A673 (cell line): Measurements from ENCODE around the gene CYB5A. TPM values are rescaled to one million over a fixed set of nuclear protein-coding genes. Genes with fewer than 3 reads are reported as not detected.

ENCODE experiments used
- BruUV-seq: library from RNA; stranded (reverse); fragments of 400-500 nt; replicated peaks from 2 replicates; lab custom pipeline; 2021; lab: Mats Ljungman, UMichigan
- CTCF ChIA-PET: fragments of 300-600 bp; sonication (Branson Sonifier 250); formaldehyde crosslinking; loops from one replicate; lab custom pipeline; 2022; ENCODE audit warnings: antibody characterized with exemption; lab: Charles Lee
- POLR2A ChIA-PET: fragments of 300-600 bp; sonication (Branson Sonifier 250); formaldehyde crosslinking; loops from one replicate; lab custom pipeline; 2022; ENCODE audit warnings: antibody characterized with exemption; ENCODE audit not compliant: low non-redundant PET; lab: Charles Lee
- DNase-seq: peaks from one replicate; pipeline ENCODE4 v3.0.0-alpha.2; 2015; ENCODE audit warnings: low spot score
- H3K27ac ChIP-seq: fragments of 200-600 bp; sonication (generic); 2 replicates; pipeline ENCODE4 v1.5.1; 2016; ENCODE audit warnings: mixed run types, low read depth, mild to moderate bottlenecking, mixed read lengths, antibody characterized with exemption, low read length; ENCODE audit not compliant: poor library complexity, severe bottlenecking
- H3K27me3 ChIP-seq: fragments of 200-600 bp; sonication (generic); replicated peaks from 2 replicates; pipeline ENCODE4 v1.6.1; 2017; ENCODE audit warnings: mixed run types, low read depth, mild to moderate bottlenecking, mixed read lengths, antibody characterized with exemption, low read length; ENCODE audit not compliant: insufficient read depth, poor library complexity
- H3K36me3 ChIP-seq: fragments of 200-600 bp; sonication (generic); 2 replicates; pipeline ENCODE4 v1.6.1; 2016; ENCODE audit warnings: mixed run types, mild to moderate bottlenecking, mixed read lengths, antibody characterized with exemption, low read length; ENCODE audit not compliant: insufficient read depth, poor library complexity, severe bottlenecking
- H3K4me1 ChIP-seq: fragments of 200-600 bp; sonication (generic); 2 replicates; pipeline ENCODE4 v1.6.1; 2017; ENCODE audit warnings: mixed run types, mild to moderate bottlenecking, mixed read lengths, antibody characterized with exemption, low read length; ENCODE audit not compliant: insufficient read depth, poor library complexity, severe bottlenecking
- H3K4me3 ChIP-seq: fragments of 200-600 bp; sonication (generic); 2 replicates; pipeline ENCODE4 v1.5.1; 2016; ENCODE audit warnings: low read depth, mixed run types, mild to moderate bottlenecking, mixed read lengths, low read length; ENCODE audit not compliant: poor library complexity, severe bottlenecking
- H3K9me3 ChIP-seq: fragments of 200-600 bp; sonication (generic); 2 replicates; pipeline ENCODE4 v1.6.1; 2016; ENCODE audit warnings: mixed run types, low read depth, mild to moderate bottlenecking, mixed read lengths, antibody characterized with exemption, low read length; ENCODE audit not compliant: poor library complexity, severe bottlenecking
- EZH2 ChIP-seq: fragments of 200-600 bp; sonication (generic); IDR thresholded peaks from 2 replicates; pipeline ENCODE4 v1.6.1; 2017; ENCODE audit warnings: borderline replicate concordance, low read depth, mild to moderate bottlenecking, mixed read lengths, antibody characterized with exemption, low read length; ENCODE audit not compliant: poor library complexity, severe bottlenecking
- intact Hi-C: fragments of 100-400 bp; cut with micrococcal nuclease; formaldehyde crosslinking; loops from one replicate; pipeline ENCODE4 v1.10.0; 2022; ENCODE audit not compliant: unreplicated experiment
- total RNA-seq: library from RNA; stranded (reverse); gene quantifications from 2 replicates; pipeline ENCODE4 v1.2.3, GENCODE V29; 2021
- TF ChIP-seq, protein P1 (sequence below): fragments of 300-800, 200-600 bp; sonication (generic); conservative IDR thresholded peaks from 2 replicates; pipeline ENCODE4 v1.5.1; 2017; ENCODE audit warnings: low read depth, mild to moderate bottlenecking, antibody characterized with exemption, low read length, moderate library complexity, mixed read lengths

The CYB5A gene
- total RNA-seq, 1 experiment from 2014 or later: 38.7 TPM

DNA sequence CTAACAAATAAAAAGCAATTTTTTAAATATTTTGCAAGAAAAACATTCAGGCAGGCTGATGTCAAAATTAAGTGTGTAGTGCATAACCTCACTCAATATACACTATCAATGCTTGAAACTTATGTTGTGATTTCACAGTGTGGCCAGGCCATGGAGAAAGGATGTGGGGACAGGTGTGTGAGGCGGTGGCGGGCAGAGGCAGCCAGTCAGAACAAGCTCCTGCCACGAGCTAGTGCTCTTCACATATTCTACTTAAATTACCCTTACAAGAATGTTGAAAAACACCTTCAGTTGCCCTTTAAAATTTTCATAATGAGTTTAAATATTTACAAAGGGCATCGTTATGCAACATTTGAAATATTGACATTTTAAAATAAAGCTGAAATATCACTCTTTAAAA is 43.2 kb downstream of the CYB5A start:
- H3K4me1 ChIP-seq: no peaks in the 10 kb centered on the region
- BruUV-seq: no TSS peak

DNA sequence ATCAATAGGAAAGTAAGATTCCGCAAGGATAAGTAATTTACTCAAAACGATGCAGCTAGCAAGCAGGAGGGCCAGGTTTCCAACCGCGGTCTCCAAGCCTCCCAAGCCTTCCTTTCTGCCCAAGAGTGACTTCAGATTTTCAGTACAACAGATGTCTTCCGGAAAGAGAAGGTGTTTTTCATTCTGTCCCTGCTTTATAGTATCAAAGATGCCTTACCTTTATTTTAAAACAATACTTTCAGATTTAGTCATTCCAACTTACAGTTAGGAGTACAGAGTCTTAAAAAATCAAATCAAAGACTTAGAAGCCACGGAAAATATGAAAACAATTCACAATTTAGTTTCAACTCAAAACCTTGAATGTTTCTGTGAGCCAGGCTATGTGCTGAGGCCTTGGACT is 43.6 kb downstream of the CYB5A start:
- intact Hi-C loops: no loop called here
- H3K4me3 ChIP-seq: no peak overlapping the region
- no peaks in the 10 kb centered on the region for H3K4me1 ChIP-seq
- no peak for TF ChIP-seq EZH2
- TF ChIP-seq, protein P1, sequence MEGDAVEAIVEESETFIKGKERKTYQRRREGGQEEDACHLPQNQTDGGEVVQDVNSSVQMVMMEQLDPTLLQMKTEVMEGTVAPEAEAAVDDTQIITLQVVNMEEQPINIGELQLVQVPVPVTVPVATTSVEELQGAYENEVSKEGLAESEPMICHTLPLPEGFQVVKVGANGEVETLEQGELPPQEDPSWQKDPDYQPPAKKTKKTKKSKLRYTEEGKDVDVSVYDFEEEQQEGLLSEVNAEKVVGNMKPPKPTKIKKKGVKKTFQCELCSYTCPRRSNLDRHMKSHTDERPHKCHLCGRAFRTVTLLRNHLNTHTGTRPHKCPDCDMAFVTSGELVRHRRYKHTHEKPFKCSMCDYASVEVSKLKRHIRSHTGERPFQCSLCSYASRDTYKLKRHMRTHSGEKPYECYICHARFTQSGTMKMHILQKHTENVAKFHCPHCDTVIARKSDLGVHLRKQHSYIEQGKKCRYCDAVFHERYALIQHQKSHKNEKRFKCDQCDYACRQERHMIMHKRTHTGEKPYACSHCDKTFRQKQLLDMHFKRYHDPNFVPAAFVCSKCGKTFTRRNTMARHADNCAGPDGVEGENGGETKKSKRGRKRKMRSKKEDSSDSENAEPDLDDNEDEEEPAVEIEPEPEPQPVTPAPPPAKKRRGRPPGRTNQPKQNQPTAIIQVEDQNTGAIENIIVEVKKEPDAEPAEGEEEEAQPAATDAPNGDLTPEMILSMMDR: no peak
- no peak overlapping the region for H3K27ac ChIP-seq
- H3K36me3 ChIP-seq: no peaks in the 10 kb centered on the region
- H3K9me3 ChIP-seq: no peaks in the 10 kb centered on the region
- BruUV-seq: no TSS peak
- ChIA-PET CTCF (no interaction called here), POLR2A (no interaction called here)
- no peak for DNase-seq
- no peaks in the 10 kb centered on the region for H3K27me3 ChIP-seq

More for the DNA sequence above, 43.2 kb downstream of the CYB5A start:
- intact Hi-C loops: no loop called here
- Histone ChIP-seq H3K4me3 (no peak overlapping the region), H3K36me3 (no peaks in the 10 kb centered on the region), H3K9me3 (no peaks in the 10 kb centered on the region), H3K27ac (no peak overlapping the region), H3K27me3 (no peaks in the 10 kb centered on the region)
- no peak for DNase-seq
- ChIA-PET CTCF (no interaction called here), POLR2A (no interaction called here)
- TF ChIP-seq, protein P1: no peak
- no peak for TF ChIP-seq EZH2

DNA sequence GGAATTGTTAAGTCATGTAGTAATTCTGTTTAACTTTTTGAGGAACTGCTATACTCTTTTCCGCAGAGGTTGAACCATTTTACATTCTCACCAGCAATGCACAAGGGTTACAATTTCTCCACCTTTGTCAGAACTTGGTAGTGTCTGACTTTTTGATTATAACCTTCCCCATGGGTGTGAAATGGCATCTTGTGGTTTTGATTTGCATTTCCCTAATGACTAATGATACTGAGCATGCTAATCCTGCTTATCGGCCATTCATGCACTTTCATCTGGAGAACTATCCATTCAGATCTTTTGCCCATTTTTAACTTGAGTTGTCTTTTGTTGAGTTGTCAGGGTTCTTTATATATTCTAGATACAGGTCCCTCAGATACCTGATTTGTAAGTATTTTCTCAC is 47.2 kb downstream of the CYB5A start:
- no peaks in the 10 kb centered on the region for H3K36me3 ChIP-seq
- BruUV-seq: no TSS peak
- ChIA-PET POLR2A (no interaction called here), CTCF (no interaction called here)
- no peak overlapping the region for H3K4me3 ChIP-seq
- TF ChIP-seq EZH2: no peak
- TF ChIP-seq, protein P1: no peak
- H3K27me3 ChIP-seq: peaks cover 4% of the 10 kb centered on the region
- H3K4me1 ChIP-seq: no peaks in the 10 kb centered on the region
- intact Hi-C loops: no loop called here
- DNase-seq: no peak
- H3K9me3 ChIP-seq: no peaks in the 10 kb centered on the region
- H3K27ac ChIP-seq: no peak overlapping the region
